Stimulated activated memory B cell treated with anti-CD40 and anti-IgM and Interleukin-4, amounts not matched to agents 10 μg/mL and 1 μg/mL and 100 μg/mL, for 72 hours (primary cell): Measurements from ENCODE around the gene SHISA4.

ENCODE experiments used
- ATAC-seq: fragments of 150-1000 bp; cut with Tn5 transposase; 2 replicates; pipeline ENCODE4 v1.10.0; 2021
- H3K27ac Mint-ChIP-seq: one replicate; pipeline ENCODE4 v1.8.0; 2022; ENCODE audit warnings: mild to moderate bottlenecking, mixed read lengths
- H3K27me3 Mint-ChIP-seq: one replicate; pipeline ENCODE4 v1.8.0; 2022; ENCODE audit warnings: mixed read lengths
- H3K36me3 Mint-ChIP-seq: one replicate; pipeline ENCODE4 v1.8.0; 2022; ENCODE audit warnings: mixed read lengths
- H3K4me1 Mint-ChIP-seq: one replicate; pipeline ENCODE4 v1.8.0; 2022; ENCODE audit warnings: mixed read lengths
- H3K4me3 Mint-ChIP-seq: one replicate; pipeline ENCODE4 v1.8.0; 2022; ENCODE audit warnings: mild to moderate bottlenecking, moderate library complexity, mixed read lengths
- H3K9me3 Mint-ChIP-seq: one replicate; pipeline ENCODE4 v1.8.0; 2022; ENCODE audit warnings: mixed read lengths

SHISA4 gene

GRCh38 chr1:201870397-201870796 is 18.3 kb upstream of the SHISA4 start:
- Mint-ChIP-seq H3K27me3 (no peaks in the 10 kb centered on the region), H3K4me1 (no peaks in the 10 kb centered on the region), H3K9me3 (no peaks in the 10 kb centered on the region), H3K4me3 (no peak overlapping the region), H3K36me3 (peaks cover 64% of the 10 kb centered on the region), H3K27ac (no peak overlapping the region)
- no peak for ATAC-seq

GRCh38 chr1:201874672-201875071 is 14.0 kb upstream of the SHISA4 start:
- peaks cover 52% of the 10 kb centered on the region for H3K36me3 Mint-ChIP-seq
- no peaks in the 10 kb centered on the region for H3K27me3 Mint-ChIP-seq
- H3K4me1 Mint-ChIP-seq: no peaks in the 10 kb centered on the region
- H3K9me3 Mint-ChIP-seq: no peaks in the 10 kb centered on the region
- H3K27ac Mint-ChIP-seq: no peak overlapping the region
- no peak overlapping the region for H3K4me3 Mint-ChIP-seq
- no peak for ATAC-seq

GRCh38 chr1:201876148-201876818 is 12.4 kb upstream of the SHISA4 start:
- no peak overlapping the region for H3K27ac Mint-ChIP-seq
- no peaks in the 10 kb centered on the region for H3K9me3 Mint-ChIP-seq
- no peak for ATAC-seq
- H3K4me3 Mint-ChIP-seq: no peak overlapping the region
- H3K27me3 Mint-ChIP-seq: no peaks in the 10 kb centered on the region
- no peaks in the 10 kb centered on the region for H3K4me1 Mint-ChIP-seq
- peaks cover 37% of the 10 kb centered on the region for H3K36me3 Mint-ChIP-seq

GRCh38 chr1:201877877-201878401 is 10.8 kb upstream of the SHISA4 start:
- H3K4me3 Mint-ChIP-seq: no peak overlapping the region
- ATAC-seq: no peak
- no peaks in the 10 kb centered on the region for H3K9me3 Mint-ChIP-seq
- peaks cover 3% of the 10 kb centered on the region for H3K4me1 Mint-ChIP-seq
- H3K27me3 Mint-ChIP-seq: no peaks in the 10 kb centered on the region
- H3K27ac Mint-ChIP-seq: no peak overlapping the region
- H3K36me3 Mint-ChIP-seq: peaks cover 24% of the 10 kb centered on the region

- H3K27me3 Mint-ChIP-seq: no peaks in the 10 kb centered on the region
- no peak overlapping the region for H3K27ac Mint-ChIP-seq
- H3K4me3 Mint-ChIP-seq: no peak overlapping the region
- no peaks in the 10 kb centered on the region for H3K9me3 Mint-ChIP-seq
- peaks cover 5% of the 10 kb centered on the region for H3K36me3 Mint-ChIP-seq
- no peak for ATAC-seq
- peaks cover 25% of the 10 kb centered on the region for H3K4me1 Mint-ChIP-seq
Measured at GRCh38 chr1:201880928-201881571, 7.6 kb upstream of the SHISA4 start.

- Mint-ChIP-seq H3K4me3 (no peak overlapping the region), H3K27me3 (peaks cover 4% of the 10 kb centered on the region), H3K9me3 (no peaks in the 10 kb centered on the region), H3K4me1 (peaks cover 25% of the 10 kb centered on the region), H3K36me3 (no peaks in the 10 kb centered on the region), H3K27ac (no peak overlapping the region)
- no peak for ATAC-seq
Measured at GRCh38 chr1:201881617-201882016, 7.1 kb upstream of the SHISA4 start.

GRCh38 chr1:201882665-201883132 is 6.0 kb upstream of the SHISA4 start:
- ATAC-seq: peak; percentile 88
- Mint-ChIP-seq H3K27ac (no peak overlapping the region), H3K4me3 (no peak overlapping the region), H3K4me1 (peaks cover 25% of the 10 kb centered on the region), H3K27me3 (peaks cover 15% of the 10 kb centered on the region), H3K9me3 (no peaks in the 10 kb centered on the region), H3K36me3 (no peaks in the 10 kb centered on the region)

GRCh38 chr1:201883266-201883665 is 5.4 kb upstream of the SHISA4 start:
- H3K36me3 Mint-ChIP-seq: no peaks in the 10 kb centered on the region
- no peaks in the 10 kb centered on the region for H3K9me3 Mint-ChIP-seq
- H3K4me1 Mint-ChIP-seq: peaks cover 25% of the 10 kb centered on the region
- H3K4me3 Mint-ChIP-seq: no peak overlapping the region
- ATAC-seq: no peak
- peaks cover 20% of the 10 kb centered on the region for H3K27me3 Mint-ChIP-seq
- no peak overlapping the region for H3K27ac Mint-ChIP-seq

- H3K4me1 Mint-ChIP-seq: peaks cover 25% of the 10 kb centered on the region
- no peaks in the 10 kb centered on the region for H3K9me3 Mint-ChIP-seq
- H3K36me3 Mint-ChIP-seq: no peaks in the 10 kb centered on the region
- peaks cover 25% of the 10 kb centered on the region for H3K27me3 Mint-ChIP-seq
- ATAC-seq: peak; percentile 69
- H3K27ac Mint-ChIP-seq: no peak overlapping the region
- H3K4me3 Mint-ChIP-seq: no peak overlapping the region
Measured at GRCh38 chr1:201883786-201884185, 4.9 kb upstream of the SHISA4 start.

- peaks cover 30% of the 10 kb centered on the region for H3K27me3 Mint-ChIP-seq
- H3K4me1 Mint-ChIP-seq: peaks cover 27% of the 10 kb centered on the region
- no peak overlapping the region for H3K4me3 Mint-ChIP-seq
- no peak overlapping the region for H3K27ac Mint-ChIP-seq
- no peaks in the 10 kb centered on the region for H3K9me3 Mint-ChIP-seq
- no peak for ATAC-seq
- no peaks in the 10 kb centered on the region for H3K36me3 Mint-ChIP-seq
Measured at GRCh38 chr1:201884425-201884824, 4.3 kb upstream of the SHISA4 start.

- no peaks in the 10 kb centered on the region for H3K36me3 Mint-ChIP-seq
- H3K27ac Mint-ChIP-seq: no peak overlapping the region
- no peak for ATAC-seq
- peaks cover 31% of the 10 kb centered on the region for H3K4me1 Mint-ChIP-seq
- no peak overlapping the region for H3K4me3 Mint-ChIP-seq
- H3K27me3 Mint-ChIP-seq: peaks cover 42% of the 10 kb centered on the region
- H3K9me3 Mint-ChIP-seq: no peaks in the 10 kb centered on the region
Measured at GRCh38 chr1:201885531-201886075, 3.1 kb upstream of the SHISA4 start.

GRCh38 chr1:201886103-201886885 is 2.4 kb upstream of the SHISA4 start:
- peaks cover 31% of the 10 kb centered on the region for H3K4me1 Mint-ChIP-seq
- peaks cover 49% of the 10 kb centered on the region for H3K27me3 Mint-ChIP-seq
- no peak overlapping the region for H3K4me3 Mint-ChIP-seq
- H3K27ac Mint-ChIP-seq: no peak overlapping the region
- ATAC-seq: no peak
- no peaks in the 10 kb centered on the region for H3K36me3 Mint-ChIP-seq
- H3K9me3 Mint-ChIP-seq: no peaks in the 10 kb centered on the region

- H3K4me1 Mint-ChIP-seq: peaks cover 31% of the 10 kb centered on the region
- H3K4me3 Mint-ChIP-seq: no peak overlapping the region
- no peaks in the 10 kb centered on the region for H3K36me3 Mint-ChIP-seq
- no peak overlapping the region for H3K27ac Mint-ChIP-seq
- H3K27me3 Mint-ChIP-seq: peaks cover 59% of the 10 kb centered on the region
- ATAC-seq: no peak
- no peaks in the 10 kb centered on the region for H3K9me3 Mint-ChIP-seq
Measured at GRCh38 chr1:201887116-201887866, 1.4 kb upstream of the SHISA4 start.

GRCh38 chr1:201889090-201889968 is 631 bp downstream of the SHISA4 start:
- Mint-ChIP-seq H3K27me3 (peaks cover 79% of the 10 kb centered on the region), H3K9me3 (no peaks in the 10 kb centered on the region), H3K36me3 (no peaks in the 10 kb centered on the region), H3K27ac (no peak overlapping the region), H3K4me3 (peak overlapping the region; percentile 44), H3K4me1 (peaks cover 14% of the 10 kb centered on the region)
- ATAC-seq: no peak
